Lower leg skin (tissue), 4 donors: ENCODE measurements around the gene SFT2D1. TPM values are rescaled to one million over a fixed set of nuclear protein-coding genes. Genes with fewer than 3 reads are reported as not detected.

Source experiments
- DNase-seq, 2 donors: peaks; one replicate each; pipeline ENCODE4 v3.0.0-alpha.2; 2019; ENCODE audit warnings: low spot score in 2 of 2
- H3K4me3 ChIP-seq: fragments of 200-600 bp; sonication (generic); 2 replicates; pipeline ENCODE4 v1.5.1; 2017; ENCODE audit warnings: mild to moderate bottlenecking, low read depth; ENCODE audit not compliant: poor library complexity, severe bottlenecking
- POLR2A ChIP-seq, 2 donors: fragments of 450-650 bp; IDR thresholded peaks; one replicate each; pipeline ENCODE4 v1.6.1; 2016 to 2017; ENCODE audit warnings: antibody characterized with exemption in 2 of 2, mild to moderate bottlenecking in 1 of 2, moderate library complexity in 1 of 2
- WGBS, 2 donors: methylation state at CpG; one replicate each; pipeline ENCODE4 v1.1.5; 2018; 5-methylcytosine and 5-hydroxymethylcytosine counted together
- intact Hi-C: fragments of 100-400 bp; cut with DNase I; formaldehyde crosslinking; loops from one replicate; pipeline ENCODE4 v1.15.0; 2023; ENCODE audit warnings: low total_unique reads
- total RNA-seq, 4 donors: library from RNA; depleted of rRNA; stranded (reverse); fragments of >200 nt; gene quantifications; one replicate each; pipeline ENCODE4 v1.1.0, GENCODE V29; 2016
- TF ChIP-seq, protein P1 (sequence below), 3 donors: fragments of 450-650 bp; IDR thresholded peaks; one replicate each; pipeline ENCODE4 v1.5.1; 2016; ENCODE audit warnings: antibody characterized with exemption in 3 of 3, mild to moderate bottlenecking in 3 of 3, moderate library complexity in 2 of 3

SFT2D1 gene
- total RNA-seq, 4 donors from 2014 or later: 23.6 to 42.9 (median 31.9) TPM

- WGBS, 2 donors: 19 to 26% methylated on average over 3 of the region's 3 CpGs
- intact Hi-C loops: no loop called here
- no peak for DNase-seq
- peak overlapping the region; percentile 97 for H3K4me3 ChIP-seq
- TF ChIP-seq, protein P1, sequence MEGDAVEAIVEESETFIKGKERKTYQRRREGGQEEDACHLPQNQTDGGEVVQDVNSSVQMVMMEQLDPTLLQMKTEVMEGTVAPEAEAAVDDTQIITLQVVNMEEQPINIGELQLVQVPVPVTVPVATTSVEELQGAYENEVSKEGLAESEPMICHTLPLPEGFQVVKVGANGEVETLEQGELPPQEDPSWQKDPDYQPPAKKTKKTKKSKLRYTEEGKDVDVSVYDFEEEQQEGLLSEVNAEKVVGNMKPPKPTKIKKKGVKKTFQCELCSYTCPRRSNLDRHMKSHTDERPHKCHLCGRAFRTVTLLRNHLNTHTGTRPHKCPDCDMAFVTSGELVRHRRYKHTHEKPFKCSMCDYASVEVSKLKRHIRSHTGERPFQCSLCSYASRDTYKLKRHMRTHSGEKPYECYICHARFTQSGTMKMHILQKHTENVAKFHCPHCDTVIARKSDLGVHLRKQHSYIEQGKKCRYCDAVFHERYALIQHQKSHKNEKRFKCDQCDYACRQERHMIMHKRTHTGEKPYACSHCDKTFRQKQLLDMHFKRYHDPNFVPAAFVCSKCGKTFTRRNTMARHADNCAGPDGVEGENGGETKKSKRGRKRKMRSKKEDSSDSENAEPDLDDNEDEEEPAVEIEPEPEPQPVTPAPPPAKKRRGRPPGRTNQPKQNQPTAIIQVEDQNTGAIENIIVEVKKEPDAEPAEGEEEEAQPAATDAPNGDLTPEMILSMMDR (IDR thresholded peaks at IDR 0.05): no peak
- TF ChIP-seq POLR2A (IDR thresholded peaks at IDR 0.05): no peak
Measured at GRCh38 chr6:166343150-166343487, 774 bp upstream of the SFT2D1 start.

DNA sequence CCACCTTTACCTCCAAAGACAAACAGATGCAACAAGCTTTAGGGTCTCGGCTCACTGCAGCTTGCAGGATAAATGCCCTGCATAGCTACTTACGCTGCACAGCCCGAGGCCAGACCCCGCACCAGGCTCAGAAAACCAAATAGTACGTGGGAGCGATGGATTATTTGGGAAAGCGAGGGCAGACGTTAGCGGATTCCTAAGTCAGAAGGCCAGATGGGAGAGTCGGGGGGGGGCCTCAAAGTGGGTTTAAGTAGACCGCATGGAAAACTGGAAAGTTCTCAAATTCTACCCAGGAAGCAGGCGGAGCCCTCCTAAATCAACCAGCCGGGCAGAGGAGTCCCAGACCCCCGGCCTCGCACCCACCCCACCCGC, 382 bp downstream of the SFT2D1 start:
- WGBS, 2 donors: 0% methylated on average over 16 of the region's 16 CpGs
- peak overlapping the region; percentile 97 for H3K4me3 ChIP-seq
- no peak for TF ChIP-seq POLR2A (IDR thresholded peaks at IDR 0.05)
- TF ChIP-seq, protein P1 (IDR thresholded peaks at IDR 0.05): no peak
- DNase-seq: no peak
- intact Hi-C loops: no loop called here

DNA sequence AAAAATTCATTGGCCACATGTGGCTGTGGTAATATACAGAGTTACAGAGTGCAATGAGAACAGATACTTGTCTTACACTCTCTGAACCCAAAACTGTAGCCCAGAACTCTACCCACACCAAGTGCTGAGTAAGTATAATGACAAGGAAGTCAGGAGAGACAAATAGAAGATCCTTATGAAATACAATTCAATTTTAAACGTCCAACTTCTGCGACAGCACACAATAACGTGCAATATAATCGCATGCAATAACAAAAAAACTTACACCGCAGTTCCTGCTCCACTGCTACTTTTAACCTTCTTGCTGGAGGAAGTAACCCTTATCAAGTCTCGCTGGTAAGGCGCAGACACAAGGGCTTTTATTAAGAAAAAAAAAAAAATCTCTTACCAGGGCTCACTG, 881 bp downstream of the SFT2D1 start:
- H3K4me3 ChIP-seq: peak overlapping the region; percentile 97
- DNase-seq: no peak
- no peak for TF ChIP-seq POLR2A (IDR thresholded peaks at IDR 0.05)
- TF ChIP-seq, protein P1 (IDR thresholded peaks at IDR 0.05): no peak
- WGBS, 2 donors: 25 to 26% methylated on average over 7 of the region's 7 CpGs
- intact Hi-C loops: no loop called here

DNA sequence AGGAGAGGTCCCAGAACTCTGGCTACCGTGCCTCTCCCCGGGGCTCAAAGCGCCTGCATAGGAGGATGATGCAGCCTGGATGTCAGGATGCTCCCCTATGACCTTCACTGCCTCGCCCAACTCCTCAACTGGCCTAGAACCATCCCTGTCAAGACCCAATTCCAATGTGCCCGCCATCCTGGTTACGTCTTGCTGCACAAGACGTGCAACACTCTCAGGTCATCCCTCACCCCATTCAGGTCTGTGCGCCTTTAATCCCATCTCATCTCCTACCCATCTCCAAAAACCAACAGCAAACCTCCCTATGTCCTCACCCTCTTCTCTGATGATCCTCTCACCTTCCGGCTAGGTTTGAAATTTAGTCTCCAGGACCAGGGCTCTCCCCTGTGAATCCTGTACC, 3.5 kb downstream of the SFT2D1 start:
- no peak overlapping the region for H3K4me3 ChIP-seq
- intact Hi-C loops: no loop called here
- TF ChIP-seq, protein P1 (IDR thresholded peaks at IDR 0.05): no peak
- no peak for TF ChIP-seq POLR2A (IDR thresholded peaks at IDR 0.05)
- DNase-seq: no peak
- WGBS, 2 donors: 98 to 100% methylated on average over 9 of the region's 9 CpGs

- no peak for DNase-seq
- TF ChIP-seq POLR2A (IDR thresholded peaks at IDR 0.05): no peak
- TF ChIP-seq, protein P1 (IDR thresholded peaks at IDR 0.05): no peak
- no peak overlapping the region for H3K4me3 ChIP-seq
- 59 to 74% methylated on average over 3 of the region's 3 CpGs for WGBS, 2 donors
- intact Hi-C loops: no loop called here
Measured at GRCh38 chr6:166336847-166337246, 5.5 kb downstream of the SFT2D1 start.
